Spleen (tissue), 11 donors: ENCODE results near the gene HELB. TPM values are rescaled to one million over a fixed set of nuclear protein-coding genes. Genes with fewer than 3 reads are reported as not detected.

Experiments used
- DNase-seq: peaks from one replicate; pipeline ENCODE4 v3.0.0-alpha.2; 2020
- H3K27ac ChIP-seq, 8 donors: fragments of 200-600 bp; sonication (generic) in 7 of 8; 1 replicate in 4 of 8; 2 replicates in 4 of 8; pipeline versions ENCODE4 v1.5.0 to v1.8.0; 2016 to 2021; ENCODE audit warnings: inconsistent platforms in 4 of 8, mild to moderate bottlenecking in 4 of 8, moderate library complexity in 1 of 8
- H3K27me3 ChIP-seq, 7 donors: fragments of 200-600 bp; sonication (generic) in 6 of 7; replicated peaks in 1 of 7; 1 replicate in 4 of 7; 2 replicates in 3 of 7; pipeline versions ENCODE4 v1.5.0 to v1.8.0; 2016 to 2021; ENCODE audit warnings: inconsistent platforms in 3 of 7, mild to moderate bottlenecking in 1 of 7
- H3K36me3 ChIP-seq, 6 donors: fragments of 200-600 bp; sonication (generic) in 5 of 6; 1 replicate in 4 of 6; 2 replicates in 2 of 6; pipeline versions ENCODE4 v1.5.0 to v1.8.0; 2016 to 2021; ENCODE audit warnings: inconsistent platforms in 2 of 6
- H3K4me1 ChIP-seq, 6 donors: fragments of 200-600 bp; sonication (generic) in 5 of 6; 1 replicate in 3 of 6; 2 replicates in 3 of 6; pipeline versions ENCODE4 v1.5.0 to v1.8.0; 2016 to 2021; ENCODE audit warnings: inconsistent platforms in 3 of 6
- H3K4me3 ChIP-seq, 8 donors: fragments of 200-600 bp; sonication (generic) in 7 of 8; 1 replicate in 4 of 8; 2 replicates in 4 of 8; pipeline versions ENCODE4 v1.5.0 to v1.8.0; 2016 to 2021; ENCODE audit warnings: inconsistent platforms in 4 of 8, mild to moderate bottlenecking in 4 of 8, moderate library complexity in 2 of 8
- H3K9me3 ChIP-seq, 8 donors: fragments of 200-600 bp; sonication (generic) in 7 of 8; 1 replicate in 4 of 8; 2 replicates in 4 of 8; pipeline versions ENCODE4 v1.5.0 to v1.8.0; 2016 to 2021; ENCODE audit warnings: inconsistent platforms in 4 of 8
- CTCF ChIP-seq, 11 experiments: fragments of 200-600 bp in 7 of 11; fragments of 450-650 bp in 4 of 11; sonication (generic) in 4 of 11; IDR thresholded peaks in 8 of 11; conservative IDR thresholded peaks in 3 of 11; 1 replicate in 7 of 11; 2 replicates in 4 of 11; pipeline versions ENCODE4 v1.4.0 to v1.8.0; 2016 to 2021; ENCODE audit warnings: antibody characterized with exemption in 11 of 11, inconsistent platforms in 4 of 11, mild to moderate bottlenecking in 1 of 11
- POLR2A ChIP-seq, 3 donors: fragments of 450-650 bp; IDR thresholded peaks; one replicate each; pipeline ENCODE4 v1.5.1; 2017; ENCODE audit warnings: antibody characterized with exemption in 3 of 3, mild to moderate bottlenecking in 1 of 3
- POLR2AphosphoS5 ChIP-seq, 3 donors: sonication (generic); formaldehyde crosslinking; IDR thresholded peaks; one replicate each; pipeline ENCODE4 v1.5.1; 2017; ENCODE audit warnings: antibody characterized with exemption in 3 of 3
- whole genome bisulfite sequencing, 5 donors: extraction: QIAGEN DNeasy Blood & Tissue Kit in 3 of 5; methylation state at CpG; one replicate each; pipeline versions ENCODE4 v1.1.5 to v1.1.7; 2013 to 2018; 5-methylcytosine and 5-hydroxymethylcytosine counted together
- intact Hi-C: fragments of 100-400 bp; cut with DNase I; formaldehyde crosslinking; loops from one replicate; pipeline ENCODE4 v1.15.0; 2023; ENCODE audit warnings: low total_unique reads
- polyA plus RNA-seq, 3 donors: library from polyadenylated mRNA; stranded (reverse); fragments of 200-250 nt; gene quantifications; one replicate each; pipeline ENCODE4 v1.2.1, GENCODE V29; 2013
- total RNA-seq, 7 donors: library from RNA; depleted of rRNA in 3 of 7; stranded (reverse); fragments of >200 nt in 3 of 7; fragmentation: NEBNext Ultra II Directional in 4 of 7; extraction: Animal tissue kit (Norgen Biotek cat#: 25700) in 4 of 7; gene quantifications; one replicate each; pipeline versions ENCODE4 v1.1.0 to v1.2.1, GENCODE V29; 2016 to 2021
- donor health status: healthy with polysubstance abuse.
- donor health status: DM: no; HTN: no; CAD: no; lungs with moderate emphysema.
- donor health status: DM: no; HTN: no; CAD: no.
- donor health status: Bipolar disorder and iron deficiency.
- donor health status: healthy.
- donor health status: DM: no; HTN: no; CAD: no.
- donor health status: DM: yes; HTN: yes; CAD: no.

Gene HELB
- total and polyA plus RNA-seq, 10 donors: 0.83 to 33.7 (median 18.2) TPM

- H3K27ac ChIP-seq: no peak overlapping the region
- WGBS, 5 donors: 81 to 87% (median 86%) methylated on average over 6 of the region's 6 CpGs
- no peaks in the 10 kb centered on the region for H3K9me3 ChIP-seq
- TF ChIP-seq POLR2AphosphoS5 (IDR thresholded peaks at IDR 0.05) (no peak), POLR2A (IDR thresholded peaks at IDR 0.05) (no peak), CTCF (IDR thresholded peaks at IDR 0.05 in 8 of 11, conservative IDR thresholded peaks at IDR 0.05 in 3 of 11) (no peak)
- no peak for DNase-seq
- H3K4me3 ChIP-seq: no peak overlapping the region
- no peaks in the 10 kb centered on the region for H3K27me3 ChIP-seq
- H3K36me3 ChIP-seq: peaks cover 0 to 36% (median 3%) of the 10 kb centered on the region in 6 donors
- intact Hi-C loops: no loop called here
- no peaks in the 10 kb centered on the region for H3K4me1 ChIP-seq
These were observed 52.0 kb downstream of the HELB start for GRCh38 chr12:66354291-66354690.

- peaks cover 0 to 7% (median 0%) of the 10 kb centered on the region in 6 donors for H3K36me3 ChIP-seq
- no peak for DNase-seq
- no peaks in the 10 kb centered on the region for H3K9me3 ChIP-seq
- TF ChIP-seq CTCF (IDR thresholded peaks at IDR 0.05 in 8 of 11, conservative IDR thresholded peaks at IDR 0.05 in 3 of 11): no peak
- TF ChIP-seq POLR2AphosphoS5 (IDR thresholded peaks at IDR 0.05): no peak
- no peak for TF ChIP-seq POLR2A (IDR thresholded peaks at IDR 0.05)
- no peaks in the 10 kb centered on the region for H3K27me3 ChIP-seq
- H3K27ac ChIP-seq: no peak overlapping the region
- intact Hi-C loops: no loop called here
- no peak overlapping the region for H3K4me3 ChIP-seq
- no peaks in the 10 kb centered on the region for H3K4me1 ChIP-seq
These were observed 57.0 kb downstream of the HELB start for GRCh38 chr12:66359300-66359699.

- intact Hi-C loops: no loop called here
- no peak overlapping the region for H3K27ac ChIP-seq
- no peaks in the 10 kb centered on the region for H3K9me3 ChIP-seq
- H3K36me3 ChIP-seq: peaks cover 0 to 4% (median 0%) of the 10 kb centered on the region in 6 donors
- WGBS, 5 donors: 91 to 97% (median 93%) methylated on average over 4 of the region's 4 CpGs
- H3K4me1 ChIP-seq: peaks cover 0 to 13% (median 0%) of the 10 kb centered on the region in 6 donors
- no peak for DNase-seq
- no peak overlapping the region for H3K4me3 ChIP-seq
- H3K27me3 ChIP-seq: no peaks in the 10 kb centered on the region
- TF ChIP-seq POLR2AphosphoS5 (IDR thresholded peaks at IDR 0.05) (no peak), CTCF (IDR thresholded peaks at IDR 0.05 in 8 of 11, conservative IDR thresholded peaks at IDR 0.05 in 3 of 11) (no peak), POLR2A (IDR thresholded peaks at IDR 0.05) (no peak)
These were observed 59.4 kb downstream of the HELB start for GRCh38 chr12:66361703-66362102.

- Histone ChIP-seq H3K36me3 (peaks cover 0 to 4% (median 0%) of the 10 kb centered on the region in 6 donors), H3K4me3 (no peak overlapping the region), H3K4me1 (peaks cover 0 to 19% (median 0%) of the 10 kb centered on the region in 6 donors), H3K9me3 (no peaks in the 10 kb centered on the region), H3K27ac (no peak overlapping the region), H3K27me3 (no peaks in the 10 kb centered on the region)
- no peak for DNase-seq
- intact Hi-C loops: no loop called here
- no peak for TF ChIP-seq CTCF (IDR thresholded peaks at IDR 0.05 in 8 of 11, conservative IDR thresholded peaks at IDR 0.05 in 3 of 11)
- 58 to 80% (median 67%) methylated on average over 3 of the region's 3 CpGs for WGBS, 5 donors
These were observed 63.6 kb downstream of the HELB start for GRCh38 chr12:66365718-66366490.
